ENCODE results near the gene MAGEA9B. TPM values are rescaled to one million over a fixed set of nuclear protein-coding genes. Genes with fewer than 3 reads are reported as not detected.

The MAGEA9B gene
- total and polyA plus RNA-seq, 2 of the 4 experiments (the other 2 are of a cell fraction) = not detected

- peaks cover 3% of the 10 kb centered on the region; the same call in 1 of the 2 replicates for H3K27me3 ChIP-seq (ENCODE audit: control insufficient read depth, insufficient read depth, low read length)
- no peaks in the 10 kb centered on the region for H3K36me3 ChIP-seq (ENCODE audit: control insufficient read depth, insufficient read depth, low read length)
- ChIA-PET CTCF (no interaction called here), POLR2A (ENCODE audit: unreplicated experiment) (no interaction called here)
- H3K23ac ChIP-seq (ENCODE audit: low read depth, low read length) = no peak overlapping the region
- peaks cover 25% of the 10 kb centered on the region; the same call in 1 of the 2 replicates for H4K20me1 ChIP-seq (ENCODE audit: insufficient read depth, low read length)
- no peak overlapping the region for H3K9ac ChIP-seq (ENCODE audit: low read depth, low read length)
- H3K4me3 ChIP-seq (ENCODE audit: insufficient read depth, low read depth, low read length) = no peak overlapping the region
- no peak overlapping the region for H2BK5ac ChIP-seq (ENCODE audit: low read depth, low read length, poor library complexity, severe bottlenecking)
- intact Hi-C loops (cut with micrococcal nuclease) = no loop called here
- no peak for DNase-seq
- H3K79me1 ChIP-seq (ENCODE audit: low read depth in 1 of 2, low read length in 2 of 2) = peaks cover 6 to 7% of the 10 kb centered on the region in 2 experiments; a peak in 3 of 4 replicates
- H4K5ac ChIP-seq (ENCODE audit: low read depth, low read length) = no peak overlapping the region
- no peak overlapping the region for H2BK120ac ChIP-seq (ENCODE audit: low read depth, low read length)
- no peak overlapping the region for H3K56ac ChIP-seq (ENCODE audit: extremely low read depth, insufficient read depth, low read length)
- H3K27ac ChIP-seq (ENCODE audit: insufficient read depth, low read length) = no peak overlapping the region
- no peak overlapping the region for H3K18ac ChIP-seq (ENCODE audit: low read depth, low read length)
- H2AK5ac ChIP-seq (ENCODE audit: low read depth, low read length) = no peak overlapping the region
- no peak for ATAC-seq (ENCODE audit: low read depth)
- no peak for TF ChIP-seq NFE2L2 (IDR thresholded peaks at IDR 0.05; ENCODE audit: low read depth, low read length)
- TF ChIP-seq CEBPB (IDR thresholded peaks at IDR 0.05; ENCODE audit: low read depth, low read length) = no peak
- TF ChIP-seq RCOR1 (IDR thresholded peaks at IDR 0.05; ENCODE audit: insufficient replicate concordance, low read length) = no peak
- no peak for TF ChIP-seq RFX5 (IDR thresholded peaks at IDR 0.05; ENCODE audit: low read depth, low read length)
- TF ChIP-seq POLR2A (IDR thresholded peaks at IDR 0.05; ENCODE audit: low read depth, low read length) = no peak
- TF ChIP-seq MAFK (IDR thresholded peaks at IDR 0.05; ENCODE audit: low read depth, low read length) = no peak
- no peak for TF ChIP-seq SMC3 (IDR thresholded peaks at IDR 0.05; ENCODE audit: low read depth, low read length)
- no peak overlapping the region for H4K91ac ChIP-seq (ENCODE audit: insufficient read depth, low read depth, low read length)
- no peak overlapping the region for H3K4ac ChIP-seq (ENCODE audit: low read depth, low read length)
- no peak overlapping the region for H2AK9ac ChIP-seq (replicated peaks; ENCODE audit: low read depth, low read length, poor library complexity)
- no peak overlapping the region for H2BK15ac ChIP-seq (ENCODE audit: low read depth, low read length)
- dilution Hi-C loops (cut with HindIII; ENCODE audit: low sequenced_read_pairs, unreplicated experiment) = no loop called here
- no peak overlapping the region for H2BK20ac ChIP-seq (ENCODE audit: low read depth, low read length)
- no peaks in the 10 kb centered on the region for H3K9me1 ChIP-seq (ENCODE audit: insufficient read depth, low read length)
- no peaks in the 10 kb centered on the region for H3K9me3 ChIP-seq (ENCODE audit: control insufficient read depth, insufficient read depth, low read length)
- no peak overlapping the region for H3K4me2 ChIP-seq (ENCODE audit: low read depth, low read length)
- no peak overlapping the region for H4K8ac ChIP-seq (ENCODE audit: low read depth in 2 of 2, low read length in 2 of 2)
- H2AFZ ChIP-seq (replicated peaks; ENCODE audit: low read length, poor library complexity) = no peak overlapping the region
- WGBS, 2 experiments (ENCODE audit: extremely low coverage in 2 of 2, insufficient read length in 1 of 2) = no CpG with 5 or more reads among the region's 2 CpGs
- in situ Hi-C loops (cut with MboI; ENCODE audit: low sequenced_read_pairs) = no loop called here
- H3K4me1 ChIP-seq (ENCODE audit: control insufficient read depth, insufficient read depth, low read length) = no peaks in the 10 kb centered on the region
- H3K14ac ChIP-seq (replicated peaks; ENCODE audit: low read depth, low read length) = no peak overlapping the region
- no TSS peak for BruUV-seq (replicated peaks)
These were observed 41.5 kb upstream of the MAGEA9B start for GRCh38 chrX:149628768-149629167.
